ENCODE measurements around the gene KASH5. TPM values are rescaled to one million over a fixed set of nuclear protein-coding genes. Genes with fewer than 3 reads are reported as not detected.
A peak's percentile ranks its signal among the peaks of the same experiment; 100 is the strongest.

KASH5 gene
- total RNA-seq, 1 donor from 2014 or later, result not detected

DNA sequence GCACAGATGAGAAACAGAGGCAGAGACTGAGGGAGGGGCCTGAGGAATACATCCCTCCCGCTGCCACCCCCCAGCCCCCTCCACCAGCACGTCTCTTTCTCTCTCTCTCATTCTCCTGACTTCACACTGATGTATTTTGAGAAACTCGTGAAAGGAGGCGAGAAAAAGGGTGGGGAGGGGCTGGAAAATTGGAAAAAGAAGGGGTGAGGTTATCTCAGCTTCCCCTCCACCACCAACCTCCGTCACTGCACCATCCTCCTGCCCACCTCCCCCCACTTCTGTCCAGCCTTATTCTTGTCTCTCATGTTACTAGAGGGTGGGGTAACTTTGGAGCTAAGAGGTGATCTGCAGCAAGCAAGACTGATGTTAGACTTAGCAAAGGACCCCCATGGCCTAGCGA lies 51.8 kb downstream of the KASH5 start:
- no peak overlapping the region for H3K27ac Mint-ChIP-seq (ENCODE audit: unreplicated experiment)
- no peak overlapping the region for H3K4me3 Mint-ChIP-seq (ENCODE audit: unreplicated experiment)
- peaks cover 21% of the 10 kb centered on the region for H3K4me1 Mint-ChIP-seq (ENCODE audit: low read depth)
- peaks cover 72% of the 10 kb centered on the region for H3K27me3 Mint-ChIP-seq (ENCODE audit: low read depth)
- H3K9me3 Mint-ChIP-seq (ENCODE audit: low read depth), result no peaks in the 10 kb centered on the region
- H3K36me3 Mint-ChIP-seq (ENCODE audit: low read depth), result no peaks in the 10 kb centered on the region
- no peak for DNase-seq (ENCODE audit: low spot score)
- TF ChIP-seq, protein P1, sequence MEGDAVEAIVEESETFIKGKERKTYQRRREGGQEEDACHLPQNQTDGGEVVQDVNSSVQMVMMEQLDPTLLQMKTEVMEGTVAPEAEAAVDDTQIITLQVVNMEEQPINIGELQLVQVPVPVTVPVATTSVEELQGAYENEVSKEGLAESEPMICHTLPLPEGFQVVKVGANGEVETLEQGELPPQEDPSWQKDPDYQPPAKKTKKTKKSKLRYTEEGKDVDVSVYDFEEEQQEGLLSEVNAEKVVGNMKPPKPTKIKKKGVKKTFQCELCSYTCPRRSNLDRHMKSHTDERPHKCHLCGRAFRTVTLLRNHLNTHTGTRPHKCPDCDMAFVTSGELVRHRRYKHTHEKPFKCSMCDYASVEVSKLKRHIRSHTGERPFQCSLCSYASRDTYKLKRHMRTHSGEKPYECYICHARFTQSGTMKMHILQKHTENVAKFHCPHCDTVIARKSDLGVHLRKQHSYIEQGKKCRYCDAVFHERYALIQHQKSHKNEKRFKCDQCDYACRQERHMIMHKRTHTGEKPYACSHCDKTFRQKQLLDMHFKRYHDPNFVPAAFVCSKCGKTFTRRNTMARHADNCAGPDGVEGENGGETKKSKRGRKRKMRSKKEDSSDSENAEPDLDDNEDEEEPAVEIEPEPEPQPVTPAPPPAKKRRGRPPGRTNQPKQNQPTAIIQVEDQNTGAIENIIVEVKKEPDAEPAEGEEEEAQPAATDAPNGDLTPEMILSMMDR (IDR thresholded peaks at IDR 0.05), result no peak

DNA sequence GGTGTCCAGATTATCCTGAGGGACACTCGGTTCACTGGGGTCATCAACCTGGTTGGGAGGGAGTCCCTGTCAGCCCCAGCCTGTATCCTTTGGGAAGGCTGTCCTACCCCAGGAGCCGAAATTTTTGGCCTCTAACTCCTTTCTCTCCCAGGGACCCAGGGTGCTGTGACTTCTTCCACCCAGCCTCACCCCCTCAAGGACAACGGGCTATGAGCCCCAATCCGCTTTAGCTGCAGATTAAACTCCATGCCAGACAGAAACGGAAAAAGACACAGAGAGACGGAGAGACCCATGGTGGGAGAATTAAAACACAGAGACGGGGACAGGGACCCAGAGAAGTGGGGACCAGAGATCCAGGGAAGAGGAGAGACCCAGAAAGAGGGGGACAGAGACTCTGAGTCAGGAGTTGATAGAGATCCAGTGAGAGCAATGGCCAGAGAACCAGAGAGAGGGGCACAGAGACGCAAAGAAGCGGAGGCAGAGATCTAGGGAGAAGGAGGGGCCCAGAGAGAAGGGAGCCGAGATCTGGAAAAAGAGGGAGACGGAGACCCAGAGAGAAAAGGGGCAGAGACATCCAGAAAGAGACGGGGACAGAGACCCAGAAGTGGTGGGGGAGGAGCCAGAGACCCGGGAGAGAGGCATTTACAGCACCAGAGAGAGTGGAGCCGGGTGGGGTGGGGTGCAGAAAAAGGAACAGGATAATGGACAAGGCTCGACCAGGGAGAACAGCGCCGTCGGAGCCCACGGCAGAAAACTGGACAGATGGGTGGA lies 52.6 kb downstream of the KASH5 start:
- TF ChIP-seq, protein P1 (IDR thresholded peaks at IDR 0.05), result no peak
- H3K27me3 Mint-ChIP-seq (ENCODE audit: low read depth), result peaks cover 64% of the 10 kb centered on the region
- no peak overlapping the region for H3K27ac Mint-ChIP-seq (ENCODE audit: unreplicated experiment)

DNA sequence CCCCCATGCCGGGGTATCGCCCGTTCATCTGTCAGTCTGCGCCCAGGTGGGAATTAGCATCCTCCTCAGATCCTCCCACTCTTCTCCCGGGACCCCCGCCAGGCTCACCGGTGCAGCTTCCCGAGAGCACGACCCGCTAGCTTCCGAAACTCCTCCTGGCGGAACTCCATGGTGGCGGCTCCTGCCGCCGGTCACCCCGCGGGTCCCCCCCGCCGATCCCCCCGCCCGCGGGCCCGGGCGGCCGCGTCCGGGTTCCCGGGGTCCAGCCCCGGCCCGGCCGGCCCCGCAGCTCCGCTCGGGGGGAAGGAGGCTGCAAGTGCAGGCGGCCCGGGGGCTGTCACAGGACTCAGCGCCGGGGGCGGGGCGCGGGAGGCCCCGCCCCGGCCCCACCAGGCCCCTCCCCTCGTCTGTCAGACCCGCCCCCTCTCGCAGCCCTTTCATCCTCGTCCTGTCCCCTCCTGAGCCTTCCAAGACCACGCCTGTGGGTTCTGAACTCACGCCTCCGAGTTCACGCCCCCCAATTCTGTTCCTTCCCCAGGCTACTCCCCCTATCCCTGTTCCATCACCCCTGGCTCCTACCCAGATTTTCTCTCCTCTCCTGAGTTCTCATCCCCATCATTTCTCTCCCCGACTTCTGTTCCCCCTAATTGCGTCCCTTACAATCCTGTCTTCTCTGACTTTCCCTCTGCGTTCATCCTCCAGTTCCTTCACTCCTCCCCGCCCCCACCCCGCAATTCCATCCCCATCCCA lies 53.3 kb downstream of the KASH5 start, which contains the start of gene SLC17A7:
Gene SLC17A7, minus strand, starts transcription at position 318 of the 750 bp plus-strand sequence. Its CDS starts 148 bp downstream, at position 170.
- H3K27ac Mint-ChIP-seq (ENCODE audit: unreplicated experiment), result peak within 1 kb of the TSS; percentile 22
- peaks cover 57% of the 10 kb centered on the region for H3K27me3 Mint-ChIP-seq (ENCODE audit: low read depth)
- H3K4me1 Mint-ChIP-seq (ENCODE audit: low read depth), result peaks cover 21% of the 10 kb centered on the region
- no peak for DNase-seq (ENCODE audit: low spot score)
- TF ChIP-seq, protein P1 (IDR thresholded peaks at IDR 0.05), result peak; percentile 37
- H3K36me3 Mint-ChIP-seq (ENCODE audit: low read depth), result no peaks in the 10 kb centered on the region
- no peaks in the 10 kb centered on the region for H3K9me3 Mint-ChIP-seq (ENCODE audit: low read depth)
- peak within 1 kb of the TSS; percentile 76 for H3K4me3 Mint-ChIP-seq (ENCODE audit: unreplicated experiment)

More for the DNA sequence above, 52.6 kb downstream of the KASH5 start:
- Mint-ChIP-seq H3K4me1 (ENCODE audit: low read depth) (peaks cover 21% of the 10 kb centered on the region), H3K4me3 (ENCODE audit: unreplicated experiment) (peak overlapping the region; percentile 29), H3K36me3 (ENCODE audit: low read depth) (no peaks in the 10 kb centered on the region), H3K9me3 (ENCODE audit: low read depth) (no peaks in the 10 kb centered on the region)
- no peak for DNase-seq (ENCODE audit: low spot score)

DNA sequence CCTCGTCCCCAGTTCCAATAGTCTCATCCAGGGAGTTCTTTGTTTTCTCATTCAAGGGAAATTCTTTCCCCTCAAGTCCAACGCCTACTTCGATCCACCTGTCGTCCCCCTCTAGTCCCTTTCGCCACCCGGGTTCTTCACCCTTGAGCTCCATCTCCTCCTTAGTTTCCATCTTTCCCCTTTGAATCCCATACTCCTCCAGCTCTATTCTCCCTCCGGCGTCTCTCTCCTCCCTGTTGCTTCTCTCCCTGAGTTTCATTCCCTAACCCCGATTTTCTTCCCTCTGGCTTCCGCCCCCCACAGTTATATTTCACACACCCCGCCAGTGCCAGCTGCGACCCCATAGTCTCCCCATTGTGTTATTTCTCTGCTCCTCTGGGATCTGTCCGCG lies 53.9 kb downstream of the KASH5 start:
- TF ChIP-seq, protein P1 (IDR thresholded peaks at IDR 0.05), result no peak
- no peak for DNase-seq (ENCODE audit: low spot score)
- peak overlapping the region; percentile 76 for H3K4me3 Mint-ChIP-seq (ENCODE audit: unreplicated experiment)
- peak overlapping the region; percentile 1 for H3K27ac Mint-ChIP-seq (ENCODE audit: unreplicated experiment)
- peaks cover 51% of the 10 kb centered on the region for H3K27me3 Mint-ChIP-seq (ENCODE audit: low read depth)
- no peaks in the 10 kb centered on the region for H3K36me3 Mint-ChIP-seq (ENCODE audit: low read depth)
- H3K9me3 Mint-ChIP-seq (ENCODE audit: low read depth), result no peaks in the 10 kb centered on the region
- H3K4me1 Mint-ChIP-seq (ENCODE audit: low read depth), result peaks cover 21% of the 10 kb centered on the region

DNA sequence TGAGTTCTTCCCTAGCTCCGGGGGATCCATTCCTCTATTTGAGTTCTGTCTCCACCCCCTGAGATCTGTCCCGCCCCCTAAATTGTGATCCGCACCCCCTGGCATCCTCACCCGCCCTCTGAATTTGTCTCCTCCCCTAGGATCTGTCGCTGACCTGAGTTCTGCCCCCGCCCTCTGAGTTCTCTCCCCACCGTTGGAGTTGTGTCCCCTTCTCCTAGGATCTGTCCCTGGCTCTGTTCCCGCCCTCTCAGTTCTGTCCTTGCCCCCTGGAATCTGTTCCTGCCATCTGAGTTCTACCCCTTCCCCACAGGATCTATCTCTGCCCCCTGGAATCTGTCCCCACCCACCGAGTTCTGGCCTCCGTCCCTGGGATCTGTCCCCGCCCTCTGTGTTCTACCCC lies 54.3 kb downstream of the KASH5 start:
- no peak for DNase-seq (ENCODE audit: low spot score)
- peaks cover 48% of the 10 kb centered on the region for H3K27me3 Mint-ChIP-seq (ENCODE audit: low read depth)
- no peaks in the 10 kb centered on the region for H3K9me3 Mint-ChIP-seq (ENCODE audit: low read depth)
- no peaks in the 10 kb centered on the region for H3K36me3 Mint-ChIP-seq (ENCODE audit: low read depth)
- TF ChIP-seq, protein P1 (IDR thresholded peaks at IDR 0.05), result no peak
- H3K4me3 Mint-ChIP-seq (ENCODE audit: unreplicated experiment), result peak overlapping the region; percentile 76
- H3K4me1 Mint-ChIP-seq (ENCODE audit: low read depth), result peaks cover 21% of the 10 kb centered on the region
- peak overlapping the region; percentile 22 for H3K27ac Mint-ChIP-seq (ENCODE audit: unreplicated experiment)

Data from chondrocyte (in vitro differentiated cells).